Measurements from ENCODE around the gene MOBP. TPM values are rescaled to one million over a fixed set of nuclear protein-coding genes. Genes with fewer than 3 reads are reported as not detected.

The MOBP gene
- total RNA-seq, 1 experiment from 2014 or later = not detected

DNA sequence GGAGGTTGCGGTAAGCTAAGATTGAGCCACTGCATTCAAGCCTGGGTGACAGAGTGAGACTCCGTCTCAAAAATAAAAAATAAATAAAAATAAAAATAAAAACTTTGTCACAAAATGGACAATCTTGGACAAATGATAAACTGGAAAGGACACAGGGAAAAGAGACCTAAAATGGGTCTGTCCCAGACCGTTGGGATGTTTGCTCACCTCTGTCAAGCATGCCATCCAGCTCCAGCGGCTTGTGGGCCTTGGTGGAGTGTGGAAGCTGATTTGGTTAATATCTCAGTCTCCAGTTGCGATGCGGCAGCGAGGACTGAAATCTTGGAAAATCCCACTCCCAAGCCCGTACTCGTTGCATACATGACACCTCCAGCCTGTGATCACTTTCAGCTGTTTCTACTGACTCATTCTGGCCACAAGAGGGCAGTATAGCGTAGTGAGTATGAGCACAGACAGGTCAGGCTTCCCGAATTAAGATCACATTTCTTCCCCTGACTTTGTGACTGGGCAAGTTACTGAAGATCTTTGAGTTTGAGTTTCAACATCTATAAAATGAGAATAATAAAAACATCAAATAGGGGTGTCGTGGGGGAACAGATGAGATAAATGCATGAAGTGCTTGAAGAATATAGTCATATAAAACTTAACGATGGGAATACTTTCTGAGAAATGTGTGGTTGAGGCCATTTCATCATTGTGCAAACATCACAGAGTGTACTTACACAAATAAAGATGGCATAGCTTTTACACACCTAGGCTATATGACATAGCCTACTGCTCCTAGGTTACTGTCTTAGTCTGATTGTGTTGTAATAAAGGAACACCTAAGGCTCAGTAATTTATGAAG lies 19.6 kb upstream of the MOBP start:
- Histone ChIP-seq H3K9ac (ENCODE audit: low read length) (no peak overlapping the region), H3K27me3 (ENCODE audit: insufficient read depth, low read length) (no peaks in the 10 kb centered on the region), H2AFZ (ENCODE audit: low read depth, low read length, poor library complexity, severe bottlenecking) (peak overlapping the region; percentile 60), H3K36me3 (ENCODE audit: control insufficient read depth in 1 of 2, insufficient read depth in 2 of 2, low read length in 2 of 2) (no peaks in the 10 kb centered on the region), H3K27ac (ENCODE audit: low read depth, low read length) (no peak overlapping the region), H4K20me1 (ENCODE audit: insufficient read depth) (no peaks in the 10 kb centered on the region), H3K9me3 (ENCODE audit: control insufficient read depth in 1 of 2, insufficient read depth in 1 of 2, low read depth in 1 of 2, low read length in 2 of 2) (no peaks in the 10 kb centered on the region), H3K4me3 (replicated peaks in 1 of 2; ENCODE audit: low read depth in 1 of 2, low read length in 2 of 2) (no peak overlapping the region), H3K4me2 (ENCODE audit: low read length) (peak overlapping the region; percentile 39; the same call in 1 of the 2 replicates), H3K4me1 (ENCODE audit: control insufficient read depth in 1 of 2, insufficient read depth in 2 of 2, low read length in 2 of 2) (0 out of 4 replicates have a peak, but pooled peaks cover 0 to 2% of the 10 kb centered on the region in 2 experiments), H3K79me2 (ENCODE audit: insufficient read depth, low read length) (no peaks in the 10 kb centered on the region), H3K9me2 (ENCODE audit: insufficient read depth) (no peaks in the 10 kb centered on the region)
- TF ChIP-seq CTCF (IDR thresholded peaks at IDR 0.05 in 2 of 3, conservative IDR thresholded peaks at IDR 0.05 in 1 of 3; ENCODE audit: borderline replicate concordance in 1 of 3, insufficient read depth in 1 of 3, low read depth in 2 of 3, low read length in 2 of 3) (peak; percentile 80 to 91 (median 86)), RAD21 (IDR thresholded peaks at IDR 0.05; ENCODE audit: low read depth) (peak; percentile 83), EZH2 (IDR thresholded peaks at IDR 0.05) (no peak)
- ATAC-seq = peak; percentile 98
- ChIA-PET POLR2A (no interaction called here), RAD21 (ENCODE audit: low non-redundant PET in 1 of 2, low total read pairs in 2 of 2, uncharacterized antibody in 2 of 2, unreplicated experiment in 2 of 2) (interaction anchor here in 1 of 2 experiments (1.5 kb wide), 1 partner anchor 51 kb away, joined by 5 read pairs; no protein-coding TSS in a partner anchor), CTCF (interaction anchor here (0.8 to 2.9 kb wide), 11 partner anchors 9 to 744 kb away, joined by 3 to 35 read pairs (median 4); no protein-coding TSS in a partner anchor)
- intact Hi-C loops (cut with micrococcal nuclease) = loop anchor here (1.0 to 5.0 kb wide), 3 partner anchors 50 to 729 kb away; no protein-coding TSS in a partner anchor
- peak; percentile 81 for DNase-seq (ENCODE audit: low read depth, low spot score)
- BruUV-seq (replicated peaks) = no TSS peak
